Activated T-cell treated with anti-CD3 and anti-CD28 coated beads, Interleukin-2, amount 50 U/mL, for 72 hours (primary cell): ENCODE data around the gene RAB6D. TPM values are rescaled to one million over a fixed set of nuclear protein-coding genes. Genes with fewer than 3 reads are reported as not detected.
"Not testable (repeated sequence)": the region's sequence is repeated elsewhere in the genome, so short reads cannot be mapped to it uniquely, and the experiment has no call there.

ENCODE experiments used
- ATAC-seq, 2 donors: fragments of 150-1000 bp; cut with Tn5 transposase; replicated peaks in 1 of 2; 2 replicates each; pipeline ENCODE4 v1.10.0; 2021; ENCODE audit warnings: moderate library complexity in 2 of 2, mild to moderate bottlenecking in 1 of 2
- DNase-seq, 2 donors: peaks; one replicate each; pipeline ENCODE4 v3.0.0; 2021 to 2022; ENCODE audit warnings: mixed read lengths in 1 of 2
- H3K27ac Mint-ChIP-seq: one replicate; pipeline ENCODE4 v1.8.0; 2022; ENCODE audit warnings: mild to moderate bottlenecking, moderate library complexity, mixed read lengths
- H3K27me3 Mint-ChIP-seq: one replicate; pipeline ENCODE4 v1.8.0; 2022; ENCODE audit warnings: low read depth, mixed read lengths
- H3K36me3 Mint-ChIP-seq, 2 donors: one replicate each; pipeline ENCODE4 v1.8.0; 2022; ENCODE audit warnings: mixed read lengths in 2 of 2, mild to moderate bottlenecking in 1 of 2; ENCODE audit not compliant: insufficient read depth in 2 of 2
- H3K4me1 Mint-ChIP-seq: one replicate; pipeline ENCODE4 v1.8.0; 2022; ENCODE audit warnings: low read depth, mixed read lengths
- H3K4me3 Mint-ChIP-seq, 2 donors: one replicate each; pipeline ENCODE4 v1.8.0; 2022; ENCODE audit warnings: mild to moderate bottlenecking in 2 of 2, mixed read lengths in 2 of 2, moderate library complexity in 2 of 2
- H3K9me3 Mint-ChIP-seq, 2 donors: one replicate each; pipeline ENCODE4 v1.8.0; 2022; ENCODE audit warnings: mixed read lengths in 2 of 2
- total RNA-seq, 2 donors: library from RNA; stranded (reverse); gene quantifications; one replicate each; pipeline ENCODE4 v1.2.3, GENCODE V29; 2022

Gene RAB6D
- total RNA-seq, 2 donors from 2014 or later: 0.09 TPM; not detected in 1

DNA sequence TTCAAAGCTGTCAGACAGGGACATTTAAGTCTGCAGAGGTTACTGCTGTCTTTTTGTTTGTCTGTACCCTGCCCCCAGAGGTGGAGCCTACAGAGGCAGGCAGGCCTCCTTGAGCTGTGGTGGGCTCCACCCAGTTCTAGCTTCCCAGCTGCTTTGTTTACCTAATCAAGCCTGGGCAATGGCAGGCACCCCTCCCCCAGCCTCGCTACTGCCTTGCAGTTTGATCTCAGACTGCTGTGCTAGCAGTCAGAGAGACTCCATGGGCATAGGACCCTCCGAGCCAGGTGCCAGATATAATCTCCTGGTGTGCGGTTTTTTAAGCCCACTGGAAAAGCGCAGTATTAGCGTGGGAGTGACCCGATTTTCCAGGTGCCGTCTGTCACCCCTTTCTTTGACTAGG is 16.9 kb downstream of the RAB6D start:
- H3K27ac Mint-ChIP-seq, H3K9me3 Mint-ChIP-seq, H3K4me3 Mint-ChIP-seq, H3K4me1 Mint-ChIP-seq, DNase-seq, H3K36me3 Mint-ChIP-seq, ATAC-seq: not testable (repeated sequence)
- H3K27me3 Mint-ChIP-seq: peaks cover 46% of the 10 kb centered on the region

GRCh38 chr2:131339307-131339706 is 24.7 kb downstream of the RAB6D start:
- H3K36me3 Mint-ChIP-seq, H3K4me1 Mint-ChIP-seq, H3K27ac Mint-ChIP-seq, H3K4me3 Mint-ChIP-seq, H3K9me3 Mint-ChIP-seq, ATAC-seq, DNase-seq: not testable (repeated sequence)
- H3K27me3 Mint-ChIP-seq: peaks cover 39% of the 10 kb centered on the region

GRCh38 chr2:131335319-131335718 is 28.6 kb downstream of the RAB6D start:
- not testable (repeated sequence) for H3K4me1 Mint-ChIP-seq, H3K27ac Mint-ChIP-seq, ATAC-seq, H3K4me3 Mint-ChIP-seq, H3K36me3 Mint-ChIP-seq, H3K9me3 Mint-ChIP-seq
- peaks cover 55% of the 10 kb centered on the region for H3K27me3 Mint-ChIP-seq
- peak; percentile 4 to 16 for DNase-seq

- not testable (repeated sequence) for H3K4me1 Mint-ChIP-seq, H3K27ac Mint-ChIP-seq, H3K4me3 Mint-ChIP-seq, H3K9me3 Mint-ChIP-seq, H3K36me3 Mint-ChIP-seq, DNase-seq, ATAC-seq
- peaks cover 55% of the 10 kb centered on the region for H3K27me3 Mint-ChIP-seq
Observed at GRCh38 chr2:131332709-131333108, 31.3 kb downstream of the RAB6D start.

DNA sequence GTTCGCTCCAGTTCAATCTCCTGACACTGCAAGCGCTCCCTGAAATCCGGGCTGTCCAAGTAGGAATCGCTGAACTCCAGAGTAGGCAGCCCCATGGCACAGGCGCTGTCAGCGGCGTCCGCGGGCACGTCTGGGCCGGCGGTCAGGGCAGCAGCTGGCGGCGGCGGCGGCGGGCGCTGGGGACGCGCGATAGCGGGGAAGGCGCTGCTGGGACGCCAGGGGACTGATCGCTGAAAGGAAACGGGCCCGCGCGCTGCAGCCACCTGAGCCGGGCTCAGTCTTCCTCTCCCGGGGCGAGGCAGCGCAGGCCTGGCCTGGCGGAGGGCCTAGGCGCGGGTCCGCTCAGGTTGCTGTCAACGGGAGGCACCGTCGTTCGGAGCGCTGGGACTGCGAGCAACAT is 33.0 kb downstream of the RAB6D start:
- H3K4me1 Mint-ChIP-seq, H3K9me3 Mint-ChIP-seq, H3K4me3 Mint-ChIP-seq, H3K36me3 Mint-ChIP-seq, H3K27ac Mint-ChIP-seq: not testable (repeated sequence)
- ATAC-seq (peak; percentile 44 to 50), DNase-seq (peak; percentile 5 to 9)
- peaks cover 47% of the 10 kb centered on the region for H3K27me3 Mint-ChIP-seq

GRCh38 chr2:131322209-131322608 is 41.8 kb downstream of the RAB6D start:
- no peaks in the 10 kb centered on the region for H3K9me3 Mint-ChIP-seq
- DNase-seq (no peak), ATAC-seq (no peak)
- peaks cover 1 to 2% of the 10 kb centered on the region in 2 donors for H3K36me3 Mint-ChIP-seq
- H3K4me3 Mint-ChIP-seq: no peak overlapping the region
- peaks cover 16% of the 10 kb centered on the region for H3K27me3 Mint-ChIP-seq
- H3K27ac Mint-ChIP-seq: no peak overlapping the region
- H3K4me1 Mint-ChIP-seq: no peaks in the 10 kb centered on the region

DNA sequence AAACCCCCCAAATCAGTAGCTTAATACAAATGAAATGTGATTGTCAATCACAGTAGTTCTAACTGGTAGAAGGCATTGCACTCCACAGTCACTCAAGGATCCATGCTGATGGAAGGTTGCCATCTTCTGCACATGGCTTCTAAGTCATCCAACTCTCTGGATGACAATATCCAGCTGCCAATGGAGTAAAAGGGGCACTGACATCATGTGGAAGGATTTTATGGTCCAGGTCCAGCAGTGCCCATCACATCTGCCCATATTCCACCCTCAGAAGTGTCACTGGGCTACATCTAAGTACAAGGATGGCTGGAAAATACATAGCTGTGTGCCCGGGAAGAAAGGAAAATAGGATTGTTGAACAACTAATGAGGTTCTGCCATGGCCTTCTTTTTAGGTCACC is 42.6 kb downstream of the RAB6D start:
- not testable (repeated sequence) for H3K36me3 Mint-ChIP-seq, H3K9me3 Mint-ChIP-seq, DNase-seq, H3K27ac Mint-ChIP-seq, ATAC-seq, H3K4me1 Mint-ChIP-seq, H3K4me3 Mint-ChIP-seq
- peaks cover 24% of the 10 kb centered on the region for H3K27me3 Mint-ChIP-seq

DNA sequence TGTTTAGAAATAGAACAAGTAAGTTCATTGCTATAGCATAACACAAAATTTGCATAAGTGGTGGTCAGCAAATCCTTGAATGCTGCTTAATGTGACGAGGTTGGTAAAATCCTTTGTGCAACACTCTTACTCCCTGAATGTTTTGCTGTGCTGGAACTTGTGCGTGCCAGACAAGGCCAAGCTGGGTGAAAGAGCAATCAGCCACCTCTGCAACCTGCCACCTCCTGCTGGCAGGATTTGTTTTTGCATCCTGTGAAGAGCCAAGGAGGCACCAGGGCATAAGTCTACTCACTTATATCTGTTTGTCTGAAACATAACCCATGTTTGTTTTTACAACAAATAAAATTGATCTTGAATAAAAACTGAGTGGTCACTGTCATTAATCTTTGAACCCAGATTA is 53.0 kb downstream of the RAB6D start:
- H3K4me1 Mint-ChIP-seq, H3K4me3 Mint-ChIP-seq, H3K9me3 Mint-ChIP-seq, ATAC-seq, H3K36me3 Mint-ChIP-seq, H3K27ac Mint-ChIP-seq: not testable (repeated sequence)
- DNase-seq: peak in 1 of 2 donors; percentile 2
- H3K27me3 Mint-ChIP-seq: peaks cover 21% of the 10 kb centered on the region

Other genes with a start within 250 kb of the RAB6D start
- gene POTEE, start 154.6 kb downstream of the RAB6D start, total RNA-seq: under 1 TPM; 0.32 to 0.53 TPM
- not detected for gene TUBA3D, start 112.0 kb upstream of the RAB6D start, total RNA-seq
- 100 to 1,000 TPM; 158 to 178 TPM for gene MZT2A, start 128.2 kb upstream of the RAB6D start, total RNA-seq
- gene CCDC74A, start 163.7 kb upstream of the RAB6D start, total RNA-seq: 1 to 10 TPM; 2.1 to 4.3 TPM